Neural cell (in vitro differentiated cells): Measurements from ENCODE around the gene TBC1D3I.
"Not testable (repeated sequence)": the region's sequence is repeated elsewhere in the genome, so short reads cannot be mapped to it uniquely, and the experiment has no call there.

Source experiments
- CTCF ChIP-seq: fragments of 450-650 bp; IDR thresholded peaks from 2 replicates; pipeline ENCODE4 v1.5.1; 2014; ENCODE audit warnings: antibody characterized with exemption, mild to moderate bottlenecking, moderate library complexity; ENCODE audit not compliant: poor library complexity, severe bottlenecking
- EP300 ChIP-seq: fragments of 450-650 bp; conservative IDR thresholded peaks from 2 replicates; pipeline ENCODE4 v1.6.1; 2014; ENCODE audit warnings: antibody characterized with exemption, mild to moderate bottlenecking, moderate library complexity; ENCODE audit not compliant: poor library complexity, severe bottlenecking
- EZH2 ChIP-seq: fragments of 200-600, 300-800 bp; shearing (Covaris generic), sonication (generic); IDR thresholded peaks from 2 replicates; pipeline ENCODE4 v1.6.1; 2014; ENCODE audit warnings: antibody characterized with exemption, low read length, borderline replicate concordance, mild to moderate bottlenecking; ENCODE audit not compliant: insufficient read depth, poor library complexity, severe bottlenecking
- MXI1 ChIP-seq: fragments of 450-650 bp; conservative IDR thresholded peaks from 2 replicates; pipeline ENCODE4 v1.6.1; 2014; ENCODE audit warnings: antibody characterized with exemption, mild to moderate bottlenecking; ENCODE audit not compliant: poor library complexity, severe bottlenecking
- POLR2AphosphoS5 ChIP-seq: IDR thresholded peaks from 2 replicates; pipeline ENCODE4 v1.6.1; 2012
- RAD21 ChIP-seq: fragments of 450-650 bp; conservative IDR thresholded peaks from 2 replicates; pipeline ENCODE4 v1.6.1; 2014; ENCODE audit warnings: antibody characterized with exemption, mild to moderate bottlenecking, moderate library complexity
- SMC3 ChIP-seq: fragments of 450-650 bp; conservative IDR thresholded peaks from 2 replicates; pipeline ENCODE4 v1.6.1; 2014; ENCODE audit warnings: antibody characterized with exemption, mild to moderate bottlenecking, moderate library complexity; ENCODE audit not compliant: poor library complexity
- TAF1 ChIP-seq: IDR thresholded peaks from 2 replicates; pipeline ENCODE4 v1.6.1; 2012; ENCODE audit warnings: low read depth
- TF ChIP-seq, protein P1 (sequence below): IDR thresholded peaks from 2 replicates; pipeline ENCODE4 v1.6.1; 2012; ENCODE audit warnings: borderline replicate concordance

DNA sequence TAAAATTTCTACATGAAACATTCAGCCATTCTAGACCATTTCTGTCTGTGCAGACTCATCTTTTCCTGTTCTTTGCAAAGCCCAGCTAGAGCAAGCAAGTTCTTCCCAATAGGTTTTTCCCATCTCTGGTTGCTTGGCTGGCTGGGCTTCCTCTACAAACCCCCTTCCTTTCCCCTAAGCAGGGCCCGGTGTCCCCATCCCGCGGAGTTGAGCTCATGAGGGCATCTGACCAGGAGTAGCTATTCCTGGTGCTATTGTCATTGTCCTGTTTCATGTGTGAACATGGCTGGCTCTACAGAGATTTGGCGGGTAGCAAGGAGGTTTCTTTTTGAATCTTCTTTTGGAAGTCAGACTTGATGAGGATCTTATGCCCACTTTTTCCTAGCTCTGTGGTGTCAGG, 22.3 kb downstream of the TBC1D3I start:
- not testable (repeated sequence) for TF ChIP-seq CTCF, RAD21, POLR2AphosphoS5, TAF1, SMC3, EP300, EZH2, MXI1
- TF ChIP-seq, protein P1, sequence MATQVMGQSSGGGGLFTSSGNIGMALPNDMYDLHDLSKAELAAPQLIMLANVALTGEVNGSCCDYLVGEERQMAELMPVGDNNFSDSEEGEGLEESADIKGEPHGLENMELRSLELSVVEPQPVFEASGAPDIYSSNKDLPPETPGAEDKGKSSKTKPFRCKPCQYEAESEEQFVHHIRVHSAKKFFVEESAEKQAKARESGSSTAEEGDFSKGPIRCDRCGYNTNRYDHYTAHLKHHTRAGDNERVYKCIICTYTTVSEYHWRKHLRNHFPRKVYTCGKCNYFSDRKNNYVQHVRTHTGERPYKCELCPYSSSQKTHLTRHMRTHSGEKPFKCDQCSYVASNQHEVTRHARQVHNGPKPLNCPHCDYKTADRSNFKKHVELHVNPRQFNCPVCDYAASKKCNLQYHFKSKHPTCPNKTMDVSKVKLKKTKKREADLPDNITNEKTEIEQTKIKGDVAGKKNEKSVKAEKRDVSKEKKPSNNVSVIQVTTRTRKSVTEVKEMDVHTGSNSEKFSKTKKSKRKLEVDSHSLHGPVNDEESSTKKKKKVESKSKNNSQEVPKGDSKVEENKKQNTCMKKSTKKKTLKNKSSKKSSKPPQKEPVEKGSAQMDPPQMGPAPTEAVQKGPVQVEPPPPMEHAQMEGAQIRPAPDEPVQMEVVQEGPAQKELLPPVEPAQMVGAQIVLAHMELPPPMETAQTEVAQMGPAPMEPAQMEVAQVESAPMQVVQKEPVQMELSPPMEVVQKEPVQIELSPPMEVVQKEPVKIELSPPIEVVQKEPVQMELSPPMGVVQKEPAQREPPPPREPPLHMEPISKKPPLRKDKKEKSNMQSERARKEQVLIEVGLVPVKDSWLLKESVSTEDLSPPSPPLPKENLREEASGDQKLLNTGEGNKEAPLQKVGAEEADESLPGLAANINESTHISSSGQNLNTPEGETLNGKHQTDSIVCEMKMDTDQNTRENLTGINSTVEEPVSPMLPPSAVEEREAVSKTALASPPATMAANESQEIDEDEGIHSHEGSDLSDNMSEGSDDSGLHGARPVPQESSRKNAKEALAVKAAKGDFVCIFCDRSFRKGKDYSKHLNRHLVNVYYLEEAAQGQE, result not testable (repeated sequence)
